Kidney epithelial cell (primary cell): ENCODE results near the gene ZNF133. TPM values are rescaled to one million over a fixed set of nuclear protein-coding genes. Genes with fewer than 3 reads are reported as not detected.
A peak's percentile ranks its signal among the peaks of the same experiment; 100 is the strongest.

Experiments used
- DNase-seq: peaks from one replicate; pipeline ENCODE4 v3.0.0-alpha.2; 2010; ENCODE audit warnings: low read depth
- H3K27me3 ChIP-seq: 2 replicates; pipeline ENCODE4 v1.6.0; 2011; ENCODE audit warnings: low read length; ENCODE audit not compliant: control insufficient read depth, insufficient read depth
- H3K36me3 ChIP-seq: 2 replicates; pipeline ENCODE4 v1.5.1; 2011; ENCODE audit warnings: low read length; ENCODE audit not compliant: control insufficient read depth, insufficient read depth
- H3K4me3 ChIP-seq: 2 replicates; pipeline ENCODE4 v1.5.1; 2011; ENCODE audit warnings: low read depth, mild to moderate bottlenecking, control low read depth, low read length
- CTCF ChIP-seq: IDR thresholded peaks from 2 replicates; pipeline ENCODE4 v1.5.1; 2011; ENCODE audit warnings: mild to moderate bottlenecking, moderate library complexity, low read length, control low read depth, inconsistent platforms; ENCODE audit not compliant: insufficient read depth, poor library complexity, severe bottlenecking
- total RNA-seq: library from RNA; depleted of rRNA; stranded (reverse); fragments of >200 nt; gene quantifications from 2 replicates; pipeline ENCODE4 v1.2.3, GENCODE V29; 2015

The ZNF133 gene
- total RNA-seq, 1 donor from 2014 or later = 10.8 TPM

GRCh38 chr20:18288749-18289267 lies 481 bp downstream of the ZNF133 start:
- no peak for DNase-seq
- no peak for TF ChIP-seq CTCF
- H3K4me3 ChIP-seq = peak overlapping the region; percentile 87
- no peaks in the 10 kb centered on the region for H3K27me3 ChIP-seq
- no peaks in the 10 kb centered on the region for H3K36me3 ChIP-seq

GRCh38 chr20:18289306-18289705 lies 979 bp downstream of the ZNF133 start:
- H3K4me3 ChIP-seq = peak overlapping the region; percentile 87
- no peak for TF ChIP-seq CTCF
- no peaks in the 10 kb centered on the region for H3K27me3 ChIP-seq
- no peaks in the 10 kb centered on the region for H3K36me3 ChIP-seq
- DNase-seq = no peak

GRCh38 chr20:18299364-18299763 lies 11.0 kb downstream of the ZNF133 start:
- no peaks in the 10 kb centered on the region for H3K36me3 ChIP-seq
- no peak for TF ChIP-seq CTCF
- no peak overlapping the region for H3K4me3 ChIP-seq
- DNase-seq = no peak
- H3K27me3 ChIP-seq = no peaks in the 10 kb centered on the region

- Histone ChIP-seq H3K36me3 (peaks cover 1% of the 10 kb centered on the region), H3K27me3 (no peaks in the 10 kb centered on the region), H3K4me3 (no peak overlapping the region)
- TF ChIP-seq CTCF = no peak
- DNase-seq = no peak
These were observed 16.3 kb downstream of the ZNF133 start for GRCh38 chr20:18304618-18305017.

GRCh38 chr20:18307301-18307700 lies 19.0 kb downstream of the ZNF133 start:
- Histone ChIP-seq H3K36me3 (peaks cover 1% of the 10 kb centered on the region), H3K27me3 (no peaks in the 10 kb centered on the region), H3K4me3 (no peak overlapping the region)
- DNase-seq = no peak
- TF ChIP-seq CTCF = no peak

- Histone ChIP-seq H3K27me3 (no peaks in the 10 kb centered on the region), H3K4me3 (no peak overlapping the region), H3K36me3 (peaks cover 1% of the 10 kb centered on the region)
- DNase-seq = no peak
- TF ChIP-seq CTCF = no peak
These were observed 21.7 kb downstream of the ZNF133 start for GRCh38 chr20:18310051-18310450.
